Common myeloid progenitor, CD34-positive (primary cell): ENCODE results near the gene ZNF362.

Source experiments
- CTCF ChIA-PET: fragments of 350-600 bp; sonication (Branson Sonifier 250); formaldehyde crosslinking; loops from one replicate; lab custom pipeline; 2021; ENCODE audit warnings: antibody characterized with exemption; lab: Charles Lee
- POLR2A ChIA-PET: fragments of 350-600 bp; sonication (Branson Sonifier 250); formaldehyde crosslinking; loops from one replicate; lab custom pipeline; 2021; ENCODE audit warnings: antibody characterized with exemption; lab: Charles Lee
- DNase-seq, 3 donors: peaks; one replicate each; pipeline versions ENCODE4 v3.0.0 to v3.0.0-alpha.2; 2013
- H3K27ac ChIP-seq, 2 experiments: 1 replicate in 1 of 2; 2 replicates in 1 of 2; pipeline ENCODE4 v1.7.0; 2013; ENCODE audit warnings: inconsistent platforms in 2 of 2, low read length in 2 of 2, mild to moderate bottlenecking in 2 of 2, low read depth in 1 of 2, moderate library complexity in 1 of 2; ENCODE audit not compliant: severe bottlenecking in 2 of 2, insufficient read depth in 1 of 2, poor library complexity in 1 of 2
- H3K27me3 ChIP-seq, 5 experiments: replicated peaks in 2 of 5; 1 replicate in 3 of 5; 2 replicates in 2 of 5; pipeline versions ENCODE4 v1.6.1 to v1.7.0; 2013; ENCODE audit warnings: low read length in 4 of 5, mild to moderate bottlenecking in 2 of 5, moderate library complexity in 2 of 5, inconsistent platforms in 1 of 5; ENCODE audit not compliant: insufficient read depth in 5 of 5, control insufficient read depth in 4 of 5
- H3K36me3 ChIP-seq, 4 experiments: 1 replicate in 2 of 4; 2 replicates in 2 of 4; pipeline versions ENCODE4 v1.6.1 to v1.7.0; 2013; ENCODE audit warnings: low read length in 3 of 4, control low read depth in 1 of 4, mild to moderate bottlenecking in 1 of 4; ENCODE audit not compliant: control insufficient read depth in 4 of 4, insufficient read depth in 4 of 4
- H3K4me1 ChIP-seq, 4 experiments: 1 replicate in 3 of 4; 2 replicates in 1 of 4; pipeline versions ENCODE4 v1.6.1 to v1.7.1; 2013; ENCODE audit warnings: low read length in 3 of 4, mild to moderate bottlenecking in 3 of 4, control low read depth in 1 of 4, inconsistent platforms in 1 of 4, moderate library complexity in 1 of 4; ENCODE audit not compliant: control insufficient read depth in 4 of 4, insufficient read depth in 4 of 4; ENCODE audit errors: control extremely low read depth in 1 of 4
- H3K4me3 ChIP-seq, 7 experiments: 1 replicate in 4 of 7; 2 replicates in 3 of 7; pipeline versions ENCODE4 v1.5.1 to v1.7.0; 2013; ENCODE audit warnings: mild to moderate bottlenecking in 7 of 7, low read length in 6 of 7, moderate library complexity in 6 of 7, inconsistent platforms in 2 of 7, low read depth in 2 of 7, control low read depth in 1 of 7; ENCODE audit not compliant: insufficient read depth in 4 of 7, control insufficient read depth in 1 of 7; ENCODE audit errors: extremely low read depth in 1 of 7
- H3K9me3 ChIP-seq, 5 experiments: 1 replicate in 4 of 5; 2 replicates in 1 of 5; pipeline versions ENCODE4 v1.6.1 to v1.7.1; 2013; ENCODE audit warnings: low read length in 4 of 5, mild to moderate bottlenecking in 2 of 5, inconsistent platforms in 1 of 5, low read depth in 1 of 5, moderate library complexity in 1 of 5; ENCODE audit not compliant: control insufficient read depth in 4 of 5, insufficient read depth in 2 of 5; ENCODE audit errors: control extremely low read depth in 1 of 5
- WGBS: methylation state at CpG from one replicate; pipeline ENCODE4 v1.1.5; 2013; ENCODE audit not compliant: insufficient coverage; 5-methylcytosine and 5-hydroxymethylcytosine counted together

The ZNF362 gene

DNA sequence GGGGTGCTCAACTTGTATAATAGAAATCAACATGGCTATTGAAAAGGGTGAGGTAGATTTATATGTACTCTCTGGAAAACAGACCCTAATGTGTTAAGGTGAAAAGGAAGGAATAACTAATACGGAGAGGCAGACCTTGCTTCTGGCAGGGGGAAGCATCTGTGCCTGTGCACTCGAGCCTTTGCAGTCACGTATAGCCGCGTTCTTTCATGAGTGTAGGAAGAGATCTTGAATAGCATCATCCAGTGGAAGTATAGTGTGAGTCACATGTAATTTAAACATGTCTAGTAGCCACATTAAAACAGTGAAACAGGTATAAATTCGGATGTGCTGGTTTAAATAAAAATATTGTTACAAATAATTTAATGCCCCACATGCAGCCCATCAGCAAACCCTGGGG lies 61.7 kb downstream of the ZNF362 start:
- H3K36me3 ChIP-seq, result peaks cover 0 to 3% (median 3%) of the 10 kb centered on the region in 4 experiments
- no peaks in the 10 kb centered on the region for H3K9me3 ChIP-seq
- no peaks in the 10 kb centered on the region for H3K27me3 ChIP-seq
- peaks cover 0 to 4% (median 0%) of the 10 kb centered on the region in 4 experiments for H3K4me1 ChIP-seq
- WGBS, result 42% methylated on average over 2 of the region's 6 CpGs
- no peak overlapping the region for H3K27ac ChIP-seq
- H3K4me3 ChIP-seq, result no peak overlapping the region
- ChIA-PET CTCF (no interaction called here), POLR2A (no interaction called here)
- DNase-seq, result no peak

DNA sequence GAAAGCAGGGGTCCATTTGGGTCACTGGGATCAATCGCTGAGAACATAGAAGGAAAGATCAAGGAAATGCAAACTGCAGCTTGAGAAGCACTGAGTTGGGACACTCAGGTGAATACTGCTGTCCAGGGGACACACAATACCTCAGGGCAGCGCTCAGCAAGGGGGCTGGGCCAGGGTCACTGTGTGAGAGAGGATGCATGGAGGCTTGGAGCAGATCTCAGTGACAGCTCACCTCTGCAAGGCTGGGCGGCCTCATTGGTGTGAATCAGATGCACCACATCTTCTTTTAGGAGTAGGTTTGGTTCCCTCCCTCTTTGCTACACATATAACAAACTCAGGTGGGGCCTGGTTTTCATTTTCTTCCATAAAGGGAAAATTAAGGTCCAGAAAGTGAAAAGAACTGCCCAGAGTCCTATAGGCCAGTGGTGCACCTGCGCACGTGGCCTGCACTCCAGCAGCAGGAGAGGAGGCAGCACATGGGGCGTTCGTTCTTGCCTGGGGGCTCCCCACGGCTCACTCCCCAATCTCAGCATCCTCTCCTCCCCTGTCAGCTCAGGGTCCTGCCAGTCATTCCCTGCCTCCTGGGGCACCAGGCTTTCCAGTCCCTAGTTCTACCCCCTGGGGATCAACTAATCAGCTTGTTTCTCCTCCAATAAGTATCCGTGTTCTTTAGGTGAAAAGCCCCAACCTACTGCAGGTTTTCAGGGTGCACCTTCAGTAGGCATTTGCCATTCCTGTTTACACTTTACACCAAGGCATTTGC lies 63.1 kb downstream of the ZNF362 start:
- ChIA-PET POLR2A (no interaction called here), CTCF (interaction anchor here (1.0 to 1.9 kb wide), 3 partner anchors 23 to 136 kb away, joined by 3 to 10 read pairs (median 3); no protein-coding TSS in a partner anchor)
- 96% methylated on average over 8 of the region's 9 CpGs for WGBS

DNA sequence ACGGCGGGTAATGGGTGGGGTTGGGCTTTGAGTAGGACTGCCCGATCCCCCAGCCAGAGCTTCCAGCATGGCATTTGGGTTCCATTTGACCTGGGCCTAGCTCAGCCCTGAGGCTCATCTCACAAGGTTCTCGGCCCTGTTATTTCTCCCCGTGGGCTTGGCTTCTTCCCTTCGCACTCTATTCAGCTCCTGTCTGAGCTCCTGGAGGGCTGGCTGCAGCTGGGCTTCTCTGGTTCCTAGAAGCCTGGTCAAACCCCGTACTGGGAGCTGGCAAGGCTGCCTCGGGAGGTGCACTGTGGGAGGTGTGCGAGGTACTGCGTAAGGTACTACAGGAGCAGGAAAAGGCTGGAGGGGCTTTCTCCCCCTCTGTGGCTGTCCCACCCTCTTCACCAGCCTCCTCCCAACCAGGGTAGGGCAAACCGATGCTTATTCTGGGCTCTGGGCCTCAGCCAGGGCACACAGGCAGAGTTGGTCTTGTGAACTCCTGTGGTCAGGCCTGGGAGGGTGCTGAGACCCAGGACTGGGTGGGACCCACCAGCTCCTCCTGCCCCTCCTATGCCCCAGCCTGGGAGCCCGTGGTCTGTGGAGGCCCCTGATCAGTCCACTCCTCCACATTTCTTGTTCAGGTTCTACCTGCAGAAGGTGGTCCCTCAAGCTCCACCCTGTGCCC lies 63.8 kb downstream of the ZNF362 start:
- ChIA-PET CTCF (interaction anchor here (1.0 to 1.9 kb wide), 6 partner anchors 10 to 136 kb away, joined by 3 to 10 read pairs (median 4); no protein-coding TSS in a partner anchor), POLR2A (no interaction called here)
- Histone ChIP-seq H3K36me3 (peaks cover 12 to 25% (median 20%) of the 10 kb centered on the region in 4 experiments), H3K9me3 (no peaks in the 10 kb centered on the region), H3K4me3 (no peak overlapping the region), H3K4me1 (peaks cover 0 to 4% (median 0%) of the 10 kb centered on the region in 4 experiments), H3K27me3 (no peaks in the 10 kb centered on the region), H3K27ac (no peak overlapping the region)
- WGBS, result 98% methylated on average over 10 of the region's 12 CpGs
- no peak for DNase-seq

More for the DNA sequence above, 63.1 kb downstream of the ZNF362 start:
- H3K4me3 ChIP-seq, result no peak overlapping the region
- no peaks in the 10 kb centered on the region for H3K9me3 ChIP-seq
- H3K27me3 ChIP-seq, result no peaks in the 10 kb centered on the region
- peaks cover 0 to 4% (median 0%) of the 10 kb centered on the region in 4 experiments for H3K4me1 ChIP-seq
- H3K27ac ChIP-seq, result no peak overlapping the region
- H3K36me3 ChIP-seq, result peaks cover 8 to 18% (median 13%) of the 10 kb centered on the region in 4 experiments
- no peak for DNase-seq

DNA sequence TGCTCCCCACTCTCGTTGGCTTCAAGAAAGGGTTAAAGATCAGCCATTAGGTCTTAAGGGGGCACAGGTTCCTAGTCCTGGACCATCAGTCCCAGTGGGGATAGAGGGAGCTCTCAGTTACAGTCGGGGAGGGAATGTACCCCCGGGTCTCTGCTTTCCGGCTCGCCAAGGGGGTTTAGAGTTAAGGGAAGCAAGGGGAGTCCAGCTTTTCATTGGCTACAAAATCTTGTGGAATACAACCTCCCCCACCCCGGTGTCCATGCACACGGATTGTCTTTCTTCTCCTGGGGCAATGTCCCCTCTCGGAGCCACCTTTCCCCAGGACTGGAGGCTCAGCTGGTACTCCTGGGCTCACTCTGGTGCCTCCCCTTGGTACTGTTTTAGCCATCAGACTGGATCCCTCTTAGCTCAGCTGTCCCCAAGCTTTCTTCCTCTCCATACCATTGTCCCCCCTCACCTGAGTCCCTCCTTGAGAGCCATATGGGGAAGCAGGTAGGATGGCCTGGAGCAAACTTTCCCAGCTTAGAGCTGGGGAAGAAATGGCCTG lies 64.4 kb downstream of the ZNF362 start, which contains the start of gene A3GALT2:
A3GALT2 (minus strand) TSS at position 480 of the 547 bp plus-strand sequence; CDS start at position 480, 0 bp downstream.
- Histone ChIP-seq H3K4me1 (peaks cover 0 to 4% (median 0%) of the 10 kb centered on the region in 4 experiments), H3K4me3 (no peak within 1 kb of the TSS), H3K27ac (no peak within 1 kb of the TSS), H3K27me3 (no peaks in the 10 kb centered on the region), H3K36me3 (peaks cover 16 to 31% (median 25%) of the 10 kb centered on the region in 4 experiments), H3K9me3 (no peaks in the 10 kb centered on the region)
- CTCF ChIA-PET, result interaction anchor here (1.1 to 1.9 kb wide), 5 partner anchors 9 to 135 kb away, joined by 3 to 10 read pairs (median 4); no protein-coding TSS in a partner anchor
- POLR2A ChIA-PET, result no interaction called here
- whole genome bisulfite sequencing, result 98% methylated on average over 4 of the region's 8 CpGs
- DNase-seq, result no peak

DNA sequence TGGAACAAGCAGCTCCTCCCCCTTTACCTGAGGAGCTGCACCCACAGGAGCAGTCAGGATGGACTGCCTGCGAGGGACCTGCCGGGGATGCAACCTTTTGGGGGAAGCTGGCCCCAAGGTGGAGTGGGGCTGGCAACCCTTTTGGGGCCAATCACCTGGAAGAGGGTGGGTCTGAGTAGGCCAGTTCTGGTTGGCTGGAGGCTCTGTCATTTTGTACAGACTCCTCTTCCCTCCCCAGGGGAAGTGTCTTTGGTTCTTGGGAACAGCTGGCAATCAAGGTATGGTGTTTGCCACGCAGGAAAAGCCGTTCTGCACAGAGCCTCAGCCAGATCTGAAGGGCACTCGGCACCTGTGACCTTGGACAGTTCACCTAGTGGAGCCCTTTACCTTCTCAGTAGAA lies 64.9 kb downstream of the ZNF362 start:
- WGBS, result 91% methylated on average over 4 of the region's 5 CpGs
- Histone ChIP-seq H3K27ac (no peak overlapping the region), H3K4me3 (no peak overlapping the region), H3K4me1 (peaks cover 0 to 4% (median 0%) of the 10 kb centered on the region in 4 experiments), H3K9me3 (no peaks in the 10 kb centered on the region), H3K36me3 (peaks cover 17 to 36% (median 30%) of the 10 kb centered on the region in 4 experiments), H3K27me3 (no peaks in the 10 kb centered on the region)
- ChIA-PET CTCF (interaction anchor here (1.1 to 1.9 kb wide), 4 partner anchors 9 to 25 kb away, joined by 3 to 10 read pairs (median 4); no protein-coding TSS in a partner anchor), POLR2A (no interaction called here)
- DNase-seq, result no peak

DNA sequence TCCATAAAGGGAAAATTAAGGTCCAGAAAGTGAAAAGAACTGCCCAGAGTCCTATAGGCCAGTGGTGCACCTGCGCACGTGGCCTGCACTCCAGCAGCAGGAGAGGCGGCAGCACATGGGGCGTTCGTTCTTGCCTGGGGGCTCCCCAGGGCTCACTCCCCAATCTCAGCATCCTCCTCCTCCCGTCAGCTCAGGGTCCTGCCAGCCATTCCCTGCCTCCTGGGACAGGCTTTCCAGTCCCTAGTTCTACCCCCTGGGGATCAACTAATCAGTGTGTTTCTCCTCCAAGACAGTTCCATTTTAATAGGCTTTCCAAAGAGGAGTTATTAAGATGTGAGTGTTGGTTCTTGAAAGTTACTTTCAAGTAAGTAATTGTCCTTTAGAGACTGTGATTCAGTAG lies 65.8 kb downstream of the ZNF362 start:
- DNase-seq, result no peak
- H3K27ac ChIP-seq, result no peak overlapping the region
- ChIA-PET POLR2A (no interaction called here), CTCF (no interaction called here)
- no peaks in the 10 kb centered on the region for H3K9me3 ChIP-seq
- H3K27me3 ChIP-seq, result no peaks in the 10 kb centered on the region
- 96% methylated on average over 4 of the region's 6 CpGs for WGBS
- H3K4me3 ChIP-seq, result no peak overlapping the region
- H3K4me1 ChIP-seq, result peaks cover 0 to under 1% (median 0%) of the 10 kb centered on the region in 4 experiments
- peaks cover 21 to 44% (median 38%) of the 10 kb centered on the region in 4 experiments for H3K36me3 ChIP-seq
